Astrocyte of the spinal cord (primary cell): Measurements from ENCODE around the gene OR8K5.

Experiments used
- DNase-seq: peaks from one replicate; pipeline ENCODE4 v3.0.0; 2011; ENCODE audit warnings: low read depth, low spot score
- H3K4me3 ChIP-seq: 2 replicates; pipeline ENCODE4 v1.5.1; 2011; ENCODE audit warnings: low read depth, mild to moderate bottlenecking, low read length, moderate library complexity
- CTCF ChIP-seq: IDR thresholded peaks from 2 replicates; pipeline ENCODE4 v1.5.1; 2012; ENCODE audit warnings: low read depth, mild to moderate bottlenecking, low read length, inconsistent platforms
- in situ Hi-C: cut with HindIII; loops from 2 replicates; pipeline ENCODE4 v1.10.0; 2017; ENCODE audit warnings: low sequenced_read_pairs

Gene OR8K5

GRCh38 chr11:56160217-56160616 is at the start of gene OR8K5:
OR8K5 (minus strand) TSS chr11:56160317; CDS start chr11:56160317, 0 bp downstream.
- no peak for TF ChIP-seq CTCF
- DNase-seq, result no peak
- no peak within 1 kb of the TSS for H3K4me3 ChIP-seq
- in situ Hi-C loops, result no loop called here

- in situ Hi-C loops, result no loop called here
- no peak for DNase-seq
- no peak for TF ChIP-seq CTCF
- no peak overlapping the region for H3K4me3 ChIP-seq
Observed at GRCh38 chr11:56207790-56208189, 47.7 kb upstream of the OR8K5 start.

- no peak overlapping the region for H3K4me3 ChIP-seq
- DNase-seq, result no peak
- TF ChIP-seq CTCF, result no peak
- in situ Hi-C loops, result no loop called here
Observed at GRCh38 chr11:56197367-56197766, 37.2 kb upstream of the OR8K5 start.

GRCh38 chr11:56196705-56197104 is 36.6 kb upstream of the OR8K5 start:
- DNase-seq, result no peak
- no peak overlapping the region for H3K4me3 ChIP-seq
- in situ Hi-C loops, result no loop called here
- no peak for TF ChIP-seq CTCF

- in situ Hi-C loops, result no loop called here
- H3K4me3 ChIP-seq, result no peak overlapping the region
- no peak for DNase-seq
- no peak for TF ChIP-seq CTCF
Observed at GRCh38 chr11:56188602-56189001, 28.5 kb upstream of the OR8K5 start.

GRCh38 chr11:56183459-56183858 is 23.3 kb upstream of the OR8K5 start:
- no peak for TF ChIP-seq CTCF
- no peak for DNase-seq
- in situ Hi-C loops, result no loop called here
- H3K4me3 ChIP-seq, result no peak overlapping the region

GRCh38 chr11:56176318-56176717 is 16.2 kb upstream of the OR8K5 start, which contains the start of gene OR5J2:
OR5J2 (plus strand) TSS chr11:56176618; CDS start chr11:56176618, 0 bp downstream.
- in situ Hi-C loops, result no loop called here

More at GRCh38 chr11:56176318-56176717, 16.2 kb upstream of the OR8K5 start, which contains the start of gene OR5J2:
- TF ChIP-seq CTCF, result no peak
- no peak within 1 kb of the TSS for H3K4me3 ChIP-seq
- DNase-seq, result no peak
